T-helper 17 cell (primary cell): ENCODE results near the gene TCP11. TPM values are rescaled to one million over a fixed set of nuclear protein-coding genes. Genes with fewer than 3 reads are reported as not detected.
"Not testable (repeated sequence)": the region's sequence is repeated elsewhere in the genome, so short reads cannot be mapped to it uniquely, and the experiment has no call there.

Experiments used
- ATAC-seq: fragments of 150-1000 bp; cut with Tn5 transposase; 2 replicates; pipeline ENCODE4 v1.10.0; 2021; ENCODE audit warnings: mild to moderate bottlenecking, moderate library complexity
- DNase-seq, 3 donors: peaks; one replicate each; pipeline versions ENCODE4 v3.0.0 to v3.0.0-alpha.2; 2020 to 2021
- H3K9me3 ChIP-seq: one replicate; pipeline ENCODE4 v1.7.0; 2013; ENCODE audit warnings: low read length, mild to moderate bottlenecking; ENCODE audit not compliant: control insufficient read depth, poor library complexity, severe bottlenecking
- H3K27ac Mint-ChIP-seq: one replicate; pipeline ENCODE4 v1.8.0; 2022; ENCODE audit warnings: mild to moderate bottlenecking, moderate library complexity, mixed read lengths
- H3K27me3 Mint-ChIP-seq: one replicate; pipeline ENCODE4 v1.8.0; 2022; ENCODE audit warnings: mixed read lengths
- H3K36me3 Mint-ChIP-seq: one replicate; pipeline ENCODE4 v1.8.0; 2022; ENCODE audit warnings: low read depth, mixed read lengths
- H3K4me1 Mint-ChIP-seq: one replicate; pipeline ENCODE4 v1.8.0; 2022; ENCODE audit warnings: mild to moderate bottlenecking, mixed read lengths
- H3K4me3 Mint-ChIP-seq: one replicate; pipeline ENCODE4 v1.8.0; 2022; ENCODE audit warnings: mild to moderate bottlenecking, moderate library complexity, mixed read lengths
- total RNA-seq, 4 donors: library from RNA in 2 of 4; stranded (reverse) in 2 of 4; gene quantifications; one replicate each; pipeline ENCODE4 v1.2.3 and lab custom pipeline; 2022 to 2026

The TCP11 gene
- total RNA-seq, 2 donors from 2014 or later = not detected

GRCh38 chr6:35128042-35128441, 13.1 kb downstream of the TCP11 start:
- DNase-seq = no peak
- Mint-ChIP-seq H3K4me1 (no peaks in the 10 kb centered on the region), H3K4me3 (no peak overlapping the region), H3K27ac (no peak overlapping the region), H3K27me3 (peaks cover 50% of the 10 kb centered on the region), H3K36me3 (no peaks in the 10 kb centered on the region)
- no peak for ATAC-seq
- no peaks in the 10 kb centered on the region for H3K9me3 ChIP-seq

DNA sequence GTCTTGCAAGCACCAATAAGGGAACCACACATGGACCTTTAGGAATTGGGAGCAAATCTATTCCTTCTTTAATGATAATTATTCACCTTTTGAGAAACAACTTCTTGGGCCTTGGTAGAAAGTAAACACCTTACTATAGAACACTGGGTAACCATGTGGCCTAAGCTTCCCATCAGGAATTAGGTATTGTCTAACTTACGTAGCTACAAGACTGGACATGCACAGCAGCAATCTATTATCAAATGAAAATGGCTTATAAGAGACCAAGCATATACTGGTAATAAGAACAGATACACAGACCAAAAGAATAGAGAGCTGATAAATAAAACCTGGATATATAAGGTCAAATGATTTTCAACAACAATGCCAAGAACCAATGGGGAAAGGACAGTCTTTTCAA, 16.8 kb downstream of the TCP11 start:
- ATAC-seq (no peak), DNase-seq (no peak)
- Mint-ChIP-seq H3K4me1 (no peaks in the 10 kb centered on the region), H3K27ac (no peak overlapping the region), H3K27me3 (peaks cover 46% of the 10 kb centered on the region), H3K36me3 (peaks cover 3% of the 10 kb centered on the region), H3K4me3 (no peak overlapping the region)
- H3K9me3 ChIP-seq = no peaks in the 10 kb centered on the region

DNA sequence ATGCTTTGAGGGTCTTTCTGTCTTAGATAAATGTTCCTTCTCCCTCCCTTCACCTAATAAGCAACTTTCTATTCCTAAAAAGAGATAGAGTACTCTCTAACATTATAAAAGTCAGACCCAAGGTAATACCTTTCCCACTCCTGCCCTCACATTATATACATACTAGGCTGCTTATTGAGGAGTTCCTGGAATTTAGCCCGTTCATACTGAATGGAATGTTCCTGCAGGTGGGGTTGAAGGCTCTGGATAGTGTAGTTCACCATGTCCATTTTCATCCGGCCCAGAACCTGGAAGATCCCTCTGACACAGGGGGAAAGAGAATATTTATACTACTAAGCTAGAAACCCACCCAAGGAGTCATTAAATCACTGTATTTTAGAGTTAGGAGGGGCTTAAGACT, 20.4 kb downstream of the TCP11 start:
- DNase-seq = no peak
- no peak for ATAC-seq
- H3K9me3 ChIP-seq = no peaks in the 10 kb centered on the region
- H3K4me3 Mint-ChIP-seq = no peak overlapping the region
- H3K27me3 Mint-ChIP-seq = peaks cover 25% of the 10 kb centered on the region
- no peak overlapping the region for H3K27ac Mint-ChIP-seq
- peaks cover 3% of the 10 kb centered on the region for H3K36me3 Mint-ChIP-seq
- H3K4me1 Mint-ChIP-seq = no peaks in the 10 kb centered on the region

GRCh38 chr6:35108309-35108885, 32.7 kb downstream of the TCP11 start:
- H3K27ac Mint-ChIP-seq = no peak overlapping the region
- no peaks in the 10 kb centered on the region for H3K36me3 Mint-ChIP-seq
- H3K4me1 Mint-ChIP-seq = no peaks in the 10 kb centered on the region
- ATAC-seq = no peak
- H3K27me3 Mint-ChIP-seq = peaks cover 6% of the 10 kb centered on the region
- no peak overlapping the region for H3K4me3 Mint-ChIP-seq
- no peaks in the 10 kb centered on the region for H3K9me3 ChIP-seq
- no peak for DNase-seq

DNA sequence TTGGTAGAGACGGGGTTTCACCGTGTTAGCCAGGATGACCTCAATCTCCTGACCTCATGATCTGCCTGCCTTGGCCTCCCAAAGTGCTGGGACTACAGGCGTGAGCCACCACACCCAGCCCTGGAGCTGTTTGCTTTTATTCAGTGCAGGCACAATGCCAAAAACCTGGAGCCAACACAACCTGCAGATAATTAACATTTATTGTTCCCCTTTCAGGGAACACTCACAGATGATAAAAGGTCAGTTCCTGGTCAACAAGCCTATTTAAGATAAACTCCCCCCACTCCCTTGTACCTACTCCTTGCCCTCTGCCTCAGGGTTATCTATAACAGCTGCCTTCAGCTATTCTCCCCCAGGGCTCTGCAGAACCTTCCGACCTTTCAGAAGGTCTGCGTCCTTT, 33.4 kb downstream of the TCP11 start:
- not testable (repeated sequence) for H3K4me1 Mint-ChIP-seq, H3K9me3 ChIP-seq, H3K27ac Mint-ChIP-seq, H3K27me3 Mint-ChIP-seq, ATAC-seq, DNase-seq, H3K36me3 Mint-ChIP-seq
- H3K4me3 Mint-ChIP-seq = peak overlapping the region; percentile 49

DNA sequence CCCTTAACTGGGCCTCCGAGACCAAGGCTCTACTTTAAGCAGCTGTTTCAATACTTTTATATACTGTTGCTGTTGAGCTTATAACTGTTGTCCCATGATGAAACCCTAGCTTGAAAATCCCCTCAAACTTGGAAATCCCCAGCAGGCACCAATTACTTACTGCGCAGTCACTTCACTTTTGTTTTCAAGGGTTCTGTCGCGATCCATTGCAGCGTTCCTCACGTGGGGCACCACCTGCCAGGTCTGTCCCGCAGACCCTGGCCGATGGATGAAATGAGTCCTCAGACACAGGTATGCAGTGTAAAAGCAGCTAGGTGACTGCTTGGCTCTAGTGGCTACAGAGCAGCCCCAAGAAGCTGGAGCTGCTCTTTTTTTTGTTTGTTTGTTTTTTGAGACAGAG, 33.9 kb downstream of the TCP11 start:
- not testable (repeated sequence) for H3K27me3 Mint-ChIP-seq, H3K4me1 Mint-ChIP-seq, H3K9me3 ChIP-seq, H3K36me3 Mint-ChIP-seq, H3K27ac Mint-ChIP-seq, DNase-seq
- peak; percentile 54 for ATAC-seq
- H3K4me3 Mint-ChIP-seq = peak overlapping the region; percentile 49

DNA sequence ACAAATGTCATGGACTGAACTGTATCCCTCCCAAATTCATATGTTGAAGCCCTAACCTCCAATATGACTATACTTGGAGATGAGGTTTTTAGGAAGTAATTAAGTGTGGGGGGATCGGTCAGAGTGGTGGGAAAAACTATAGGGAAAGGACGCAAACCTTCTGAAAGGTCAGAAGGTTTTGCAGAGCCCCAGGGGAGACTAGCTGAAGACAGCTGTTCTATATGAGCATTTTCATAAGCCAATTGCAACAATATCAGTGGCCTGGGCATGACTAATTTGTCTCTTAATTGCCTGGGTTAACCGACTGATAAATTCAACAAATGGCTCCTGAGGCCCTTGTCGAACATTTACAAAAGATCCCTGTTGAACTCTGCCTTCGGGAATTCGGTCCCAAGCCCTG, 35.1 kb downstream of the TCP11 start:
- DNase-seq, H3K4me1 Mint-ChIP-seq, H3K27me3 Mint-ChIP-seq, H3K36me3 Mint-ChIP-seq, ATAC-seq, H3K4me3 Mint-ChIP-seq, H3K27ac Mint-ChIP-seq, H3K9me3 ChIP-seq: not testable (repeated sequence)

DNA sequence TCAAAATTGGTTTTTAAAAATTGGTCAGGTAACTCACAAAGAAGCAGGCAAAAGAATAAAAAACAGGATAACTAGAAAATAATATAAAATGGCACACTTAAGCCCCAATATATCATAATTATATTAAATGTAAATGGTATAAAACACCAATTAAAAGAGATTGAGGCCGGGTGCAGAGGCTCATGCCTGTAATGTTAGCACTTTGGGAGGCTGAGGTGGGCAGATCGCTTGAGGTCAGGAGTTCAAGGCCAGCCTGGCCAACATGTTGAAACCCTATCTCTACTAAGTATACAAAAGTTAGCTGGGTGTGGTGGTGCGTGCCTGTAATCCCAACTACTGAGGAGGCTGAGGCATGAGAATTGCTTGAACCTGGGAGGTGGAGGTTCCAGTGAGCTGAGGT, 36.1 kb downstream of the TCP11 start:
- Mint-ChIP-seq H3K4me3 (no peak overlapping the region), H3K36me3 (no peaks in the 10 kb centered on the region), H3K4me1 (no peaks in the 10 kb centered on the region), H3K27me3 (peaks cover 6% of the 10 kb centered on the region), H3K27ac (no peak overlapping the region)
- ATAC-seq (no peak), DNase-seq (no peak)
- H3K9me3 ChIP-seq = no peaks in the 10 kb centered on the region

DNA sequence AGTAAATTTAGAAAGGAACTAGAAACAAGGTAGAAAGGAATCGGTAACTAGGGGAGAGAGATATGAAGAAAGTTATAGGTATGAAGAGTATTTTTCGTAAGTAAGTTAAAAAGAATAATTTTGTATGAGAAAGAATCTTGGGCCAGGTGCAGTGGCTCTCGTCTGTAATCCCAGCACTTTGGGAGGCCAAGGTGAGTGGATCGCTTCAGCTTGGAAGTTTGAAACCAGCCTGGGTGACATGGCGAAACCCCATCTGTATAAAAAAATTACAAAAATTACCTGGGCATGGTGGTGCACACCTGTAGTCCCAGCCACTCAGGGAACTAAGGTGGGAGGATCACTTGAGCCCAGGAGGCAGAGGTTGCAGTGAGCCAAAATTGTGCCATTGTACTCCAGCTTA, 42.0 kb downstream of the TCP11 start:
- H3K4me3 Mint-ChIP-seq = no peak overlapping the region
- H3K4me1 Mint-ChIP-seq = peaks cover 2% of the 10 kb centered on the region
- no peaks in the 10 kb centered on the region for H3K9me3 ChIP-seq
- H3K27me3 Mint-ChIP-seq = peaks cover 5% of the 10 kb centered on the region
- no peak overlapping the region for H3K27ac Mint-ChIP-seq
- no peaks in the 10 kb centered on the region for H3K36me3 Mint-ChIP-seq
- DNase-seq = no peak
- ATAC-seq = no peak

GRCh38 chr6:35096129-35096862, 44.8 kb downstream of the TCP11 start:
- Mint-ChIP-seq H3K36me3 (no peaks in the 10 kb centered on the region), H3K4me3 (no peak overlapping the region), H3K27ac (no peak overlapping the region), H3K27me3 (peaks cover 5% of the 10 kb centered on the region), H3K4me1 (peaks cover 2% of the 10 kb centered on the region)
- DNase-seq (no peak), ATAC-seq (no peak)
- H3K9me3 ChIP-seq = no peaks in the 10 kb centered on the region

GRCh38 chr6:35094183-35094582, 47.0 kb downstream of the TCP11 start:
- no peak for ATAC-seq
- no peaks in the 10 kb centered on the region for H3K36me3 Mint-ChIP-seq
- no peak overlapping the region for H3K4me3 Mint-ChIP-seq
- DNase-seq = no peak
- H3K27me3 Mint-ChIP-seq = peaks cover 5% of the 10 kb centered on the region
- no peak overlapping the region for H3K27ac Mint-ChIP-seq
- H3K4me1 Mint-ChIP-seq = peaks cover 2% of the 10 kb centered on the region
- H3K9me3 ChIP-seq = no peaks in the 10 kb centered on the region

DNA sequence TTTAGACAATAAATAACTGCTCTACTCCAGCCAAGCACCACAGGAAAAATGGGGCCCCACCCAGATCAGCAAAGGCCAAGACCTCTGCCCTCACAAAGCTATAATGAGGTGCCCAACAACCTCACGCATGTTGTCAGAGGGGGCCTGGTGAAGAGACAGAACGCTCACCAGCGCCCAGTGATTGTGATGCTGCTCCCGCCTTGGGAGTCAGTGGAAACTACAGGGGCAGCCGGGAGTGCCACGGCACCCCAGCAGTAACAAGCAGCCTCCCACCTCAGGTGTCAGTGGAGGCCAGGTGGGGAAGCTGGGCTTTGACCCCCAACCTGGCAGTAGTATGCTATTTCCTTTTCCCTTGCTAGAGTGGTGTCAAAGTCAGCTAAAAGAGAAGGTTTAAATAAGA, 47.4 kb downstream of the TCP11 start:
- Mint-ChIP-seq H3K27me3 (peaks cover 5% of the 10 kb centered on the region), H3K4me3 (no peak overlapping the region), H3K4me1 (peaks cover 2% of the 10 kb centered on the region), H3K36me3 (no peaks in the 10 kb centered on the region), H3K27ac (no peak overlapping the region)
- DNase-seq (no peak), ATAC-seq (no peak)
- H3K9me3 ChIP-seq = no peaks in the 10 kb centered on the region

GRCh38 chr6:35093118-35093445, 48.1 kb downstream of the TCP11 start:
- no peak overlapping the region for H3K4me3 Mint-ChIP-seq
- peaks cover 3% of the 10 kb centered on the region for H3K36me3 Mint-ChIP-seq
- no peak for DNase-seq
- no peaks in the 10 kb centered on the region for H3K9me3 ChIP-seq
- H3K27me3 Mint-ChIP-seq = peaks cover 5% of the 10 kb centered on the region
- no peak overlapping the region for H3K27ac Mint-ChIP-seq
- no peak for ATAC-seq
- H3K4me1 Mint-ChIP-seq = peaks cover 2% of the 10 kb centered on the region

GRCh38 chr6:35092362-35093117, 48.6 kb downstream of the TCP11 start:
- DNase-seq (no peak), ATAC-seq (no peak)
- Mint-ChIP-seq H3K4me1 (peaks cover under 1% of the 10 kb centered on the region), H3K27me3 (peaks cover 2% of the 10 kb centered on the region), H3K27ac (no peak overlapping the region), H3K36me3 (peaks cover 3% of the 10 kb centered on the region), H3K4me3 (no peak overlapping the region)
- no peaks in the 10 kb centered on the region for H3K9me3 ChIP-seq
